Neural progenitor cell (in vitro differentiated cells): ENCODE results near the gene LMF1.

Source experiments
- CTCF ChIP-seq: fragments of 200-600 bp; sonication (generic); IDR thresholded peaks from 2 replicates; pipeline ENCODE4 v1.5.1; 2017; ENCODE audit warnings: antibody characterized with exemption, mild to moderate bottlenecking
- EZH2phosphoT487 ChIP-seq: fragments of 200-600 bp; sonication (generic); IDR thresholded peaks from 2 replicates; pipeline ENCODE4 v1.6.1; 2017; ENCODE audit warnings: antibody characterized with exemption

GRCh38 chr16:959232-960040, 11.3 kb downstream of the LMF1 start:
- TF ChIP-seq CTCF = no peak
- TF ChIP-seq EZH2phosphoT487 = no peak
